GM12878 (cell line): ENCODE results near the gene JAG1. TPM values are rescaled to one million over a fixed set of nuclear protein-coding genes. Genes with fewer than 3 reads are reported as not detected.

Source experiments
- ATAC-seq: fragments of 200-7000 bp; cut with Tn5 transposase; 3 replicates; pipeline ENCODE4 v1.9.1; 2020; ENCODE audit warnings: mild to moderate bottlenecking, moderate library complexity
- BruUV-seq: library from RNA; stranded (reverse); fragments of 400-500 nt; replicated peaks from 2 replicates; lab custom pipeline; 2021; lab: Mats Ljungman, UMichigan
- CTCF ChIA-PET: fragments of 300-600 bp; sonication (Branson Sonifier 250); formaldehyde crosslinking; extraction: SDS; loops from one replicate; lab custom pipeline; 2021; ENCODE audit warnings: inconsistent platforms; lab: Yijun Ruan, JAX
- POLR2A ChIA-PET: fragments of 350-600 bp; formaldehyde crosslinking; extraction: SDS; loops from one replicate; lab custom pipeline; 2021; ENCODE audit warnings: inconsistent platforms; lab: Charles Lee
- RAD21 ChIA-PET: fragments of 300-600 bp; sonication (Branson Sonifier 250); formaldehyde crosslinking; loops from one replicate; lab custom pipeline; 2023; ENCODE audit warnings: antibody characterized with exemption; ENCODE audit not compliant: unreplicated experiment; lab: Charles Lee
- SMC1A ChIA-PET: fragments of 300-600 bp; sonication (Branson Sonifier 250); formaldehyde crosslinking; loops from one replicate; lab custom pipeline; 2023; ENCODE audit not compliant: unreplicated experiment, uncharacterized antibody; lab: Charles Lee
- DNase-seq: peaks from one replicate; pipeline ENCODE4 v3.0.0-alpha.2; 2011; ENCODE audit warnings: low read depth, low spot score
- FAIRE-seq: peaks from 3 replicates; lab custom pipeline; 2011; peaks lifted over from hg19 to GRCh38; lab: Jason Lieb, UNC
- H2AFZ ChIP-seq: 2 replicates; pipeline ENCODE4 v1.6.0; 2011; ENCODE audit warnings: low read depth, low read length, control low read depth; ENCODE audit not compliant: control insufficient read depth
- H3K27ac ChIP-seq: 2 replicates; pipeline ENCODE4 v1.5.1; 2011; ENCODE audit warnings: control low read depth; ENCODE audit not compliant: control insufficient read depth, insufficient read depth
- H3K27me3 ChIP-seq, 2 experiments: replicated peaks in 1 of 2; 2 replicates each; pipeline versions ENCODE4 v1.6.0 to v1.6.1; 2011; ENCODE audit warnings: low read length in 1 of 2; ENCODE audit not compliant: control insufficient read depth in 2 of 2, insufficient read depth in 2 of 2
- H3K36me3 ChIP-seq, 2 experiments: 2 replicates each; pipeline ENCODE4 v1.5.1; 2011; ENCODE audit warnings: low read length in 1 of 2; ENCODE audit not compliant: control insufficient read depth in 2 of 2, insufficient read depth in 2 of 2
- H3K4me1 ChIP-seq: 2 replicates; pipeline ENCODE4 v1.6.1; 2011; ENCODE audit warnings: mild to moderate bottlenecking, low read length, moderate library complexity, mixed read lengths; ENCODE audit not compliant: control insufficient read depth, insufficient read depth
- H3K4me2 ChIP-seq: 2 replicates; pipeline ENCODE4 v1.6.0; 2011; ENCODE audit warnings: control low read depth; ENCODE audit not compliant: control insufficient read depth, insufficient read depth
- H3K4me3 ChIP-seq: fragments of 200-600 bp; sonication (generic); 2 replicates; pipeline ENCODE4 v1.5.1; 2016
- H3K79me2 ChIP-seq: 2 replicates; pipeline ENCODE4 v1.6.0; 2011; ENCODE audit warnings: low read length; ENCODE audit not compliant: control insufficient read depth, insufficient read depth
- H3K9ac ChIP-seq: 2 replicates; pipeline ENCODE4 v1.8.0; 2011; ENCODE audit warnings: low read length, control low read depth, mixed read lengths; ENCODE audit not compliant: control insufficient read depth, insufficient read depth
- H3K9me3 ChIP-seq: replicated peaks from 3 replicates; pipeline ENCODE4 v1.5.1; 2011; ENCODE audit warnings: mild to moderate bottlenecking, low read length; ENCODE audit not compliant: control insufficient read depth, insufficient read depth
- H4K20me1 ChIP-seq: 2 replicates; pipeline ENCODE4 v1.6.0; 2011; ENCODE audit not compliant: control insufficient read depth, insufficient read depth
- DPF2 ChIP-seq: fragments of 450-650 bp; IDR thresholded peaks from 2 replicates; pipeline ENCODE4 v1.6.1; 2017; ENCODE audit warnings: mild to moderate bottlenecking
- EED ChIP-seq: sonication (generic); IDR thresholded peaks from 2 replicates; pipeline ENCODE4 v1.6.1; 2016; ENCODE audit warnings: antibody characterized with exemption, low read depth
- EGR1 ChIP-seq, 2 experiments: IDR thresholded peaks; 1 replicate in 1 of 2; 2 replicates in 1 of 2; pipeline ENCODE4 v1.6.1; 2011 to 2012; ENCODE audit warnings: low read depth in 2 of 2, low read length in 2 of 2, borderline replicate concordance in 1 of 2, mild to moderate bottlenecking in 1 of 2, moderate library complexity in 1 of 2
- EP300 ChIP-seq, 2 experiments: fragments of 150-350 bp in 1 of 2; IDR thresholded peaks; 2 replicates each; pipeline ENCODE4 v1.6.1; 2011 to 2012; ENCODE audit warnings: low read depth in 2 of 2, low read length in 2 of 2, borderline replicate concordance in 1 of 2, improper control_type of control experiment in 1 of 2, inconsistent platforms in 1 of 2; ENCODE audit not compliant: control insufficient read depth in 1 of 2
- JUND ChIP-seq: IDR thresholded peaks from 2 replicates; pipeline ENCODE4 v1.6.1; 2012; ENCODE audit warnings: low read depth, mild to moderate bottlenecking, low read length, improper control_type of control experiment, moderate library complexity
- MXI1 ChIP-seq: fragments of 150-350 bp; IDR thresholded peaks from 2 replicates; pipeline ENCODE4 v1.6.1; 2011; ENCODE audit warnings: low read depth, mild to moderate bottlenecking, inconsistent platforms, low read length, improper control_type of control experiment
- MYB ChIP-seq: fragments of 150-350 bp; IDR thresholded peaks from 2 replicates; pipeline ENCODE4 v1.6.1; 2014; ENCODE audit warnings: mild to moderate bottlenecking, low read depth, low read length, borderline replicate concordance
- TCF7 ChIP-seq: IDR thresholded peaks from 2 replicates; pipeline ENCODE4 v1.6.1; 2014; ENCODE audit warnings: antibody characterized with exemption, borderline replicate concordance
- ZNF274 ChIP-seq: IDR thresholded peaks from one replicate; pipeline ENCODE4 v1.8.0; 2011; ENCODE audit not compliant: insufficient read length, insufficient read depth
- WGBS: methylation state at CpG from one replicate; pipeline ENCODE4 v1.1.6; 2016; ENCODE audit warnings: low lambda C conversion rate; ENCODE audit not compliant: insufficient replicate concordance, insufficient coverage; ENCODE audit errors: missing lambda C conversion rate; 5-methylcytosine and 5-hydroxymethylcytosine counted together
- in situ Hi-C: fragments of 300-500 bp; cut with MboI; formaldehyde crosslinking; loops from 9 replicates; pipeline ENCODE4 v1.14.3; 2018; ENCODE audit warnings: mixed read lengths
- intact Hi-C: fragments of 100-400 bp; cut with micrococcal nuclease; formaldehyde crosslinking; loops from one replicate; pipeline ENCODE4 v1.14.2; 2022; ENCODE audit not compliant: unreplicated experiment
- polyA plus RNA-seq, 11 experiments: library from polyadenylated mRNA; depleted of rRNA in 4 of 11; unstranded in 6 of 11; stranded (reverse) in 5 of 11; fragments of >200 nt; fragmentation: Nextera tagmentation in 4 of 11; fragmentation: Illumina TruSeq in 1 of 11; extraction: Ambion mirVana in 4 of 11; extraction: Trizol in 1 of 11; gene quantifications; 1 replicate in 1 of 11; 2 replicates in 10 of 11; pipeline versions ENCODE4 v1.2.1 to v1.2.3, GENCODE V29; 2011 to 2016; ENCODE audit warnings: inconsistent platforms in 2 of 11, missing spikeins in 2 of 11, low read depth in 1 of 11
- total RNA-seq, 4 experiments: library from RNA; depleted of rRNA in 3 of 4; stranded (reverse); fragments of >200 nt in 3 of 4; fragmentation: Illumina TruSeq in 1 of 4; extraction: Trizol in 1 of 4; gene quantifications; 2 replicates each; pipeline versions ENCODE4 v1.2.1 to v1.2.3, GENCODE V29; 2013 to 2021
- TF ChIP-seq, protein P1 (sequence below): fragments of 450-650 bp; IDR thresholded peaks from 2 replicates; pipeline ENCODE4 v1.6.1; 2017; ENCODE audit warnings: antibody characterized with exemption, mild to moderate bottlenecking, moderate library complexity
- TF ChIP-seq, protein P2 (sequence below): fragments of 150-350 bp; IDR thresholded peaks from 2 replicates; pipeline ENCODE4 v1.6.1; 2016; ENCODE audit warnings: low read depth, low read length
- TF ChIP-seq, protein P3 (sequence below): fragments of 450-650 bp; formaldehyde crosslinking; IDR thresholded peaks from 2 replicates; pipeline ENCODE4 v1.4.0; 2020; ENCODE audit warnings: mild to moderate bottlenecking, moderate library complexity

Gene JAG1
- total and polyA plus RNA-seq, 10 of the 15 experiments (the other 5 are each of a cell fraction or from before 2014, with no cell fraction given): 0.66 to 6.9 (median 1.8) TPM

DNA sequence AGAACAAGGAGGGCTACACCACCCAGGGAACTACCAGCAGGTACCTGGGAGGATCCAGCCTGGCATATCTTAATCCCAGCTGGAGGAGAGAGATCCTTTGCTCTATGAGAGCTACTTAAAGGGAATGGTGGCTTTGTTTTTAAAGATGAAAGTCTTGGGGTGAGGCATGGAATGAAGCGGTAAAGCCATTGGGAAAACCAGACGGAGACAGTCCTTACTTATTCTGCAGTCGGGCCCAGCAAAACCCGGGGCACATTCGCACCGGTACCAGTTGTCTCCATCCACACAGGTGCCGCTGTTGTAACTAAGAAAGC, 30.3 kb downstream of the JAG1 start (continued):
- TF ChIP-seq, protein P1, sequence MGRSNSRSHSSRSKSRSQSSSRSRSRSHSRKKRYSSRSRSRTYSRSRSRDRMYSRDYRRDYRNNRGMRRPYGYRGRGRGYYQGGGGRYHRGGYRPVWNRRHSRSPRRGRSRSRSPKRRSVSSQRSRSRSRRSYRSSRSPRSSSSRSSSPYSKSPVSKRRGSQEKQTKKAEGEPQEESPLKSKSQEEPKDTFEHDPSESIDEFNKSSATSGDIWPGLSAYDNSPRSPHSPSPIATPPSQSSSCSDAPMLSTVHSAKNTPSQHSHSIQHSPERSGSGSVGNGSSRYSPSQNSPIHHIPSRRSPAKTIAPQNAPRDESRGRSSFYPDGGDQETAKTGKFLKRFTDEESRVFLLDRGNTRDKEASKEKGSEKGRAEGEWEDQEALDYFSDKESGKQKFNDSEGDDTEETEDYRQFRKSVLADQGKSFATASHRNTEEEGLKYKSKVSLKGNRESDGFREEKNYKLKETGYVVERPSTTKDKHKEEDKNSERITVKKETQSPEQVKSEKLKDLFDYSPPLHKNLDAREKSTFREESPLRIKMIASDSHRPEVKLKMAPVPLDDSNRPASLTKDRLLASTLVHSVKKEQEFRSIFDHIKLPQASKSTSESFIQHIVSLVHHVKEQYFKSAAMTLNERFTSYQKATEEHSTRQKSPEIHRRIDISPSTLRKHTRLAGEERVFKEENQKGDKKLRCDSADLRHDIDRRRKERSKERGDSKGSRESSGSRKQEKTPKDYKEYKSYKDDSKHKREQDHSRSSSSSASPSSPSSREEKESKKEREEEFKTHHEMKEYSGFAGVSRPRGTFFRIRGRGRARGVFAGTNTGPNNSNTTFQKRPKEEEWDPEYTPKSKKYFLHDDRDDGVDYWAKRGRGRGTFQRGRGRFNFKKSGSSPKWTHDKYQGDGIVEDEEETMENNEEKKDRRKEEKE: no peak
- TF ChIP-seq DPF2: no peak
- TF ChIP-seq EGR1 (IDR thresholded peaks at IDR 0.05; ENCODE audit: borderline replicate concordance in 1 of 2, low read depth in 2 of 2, low read length in 2 of 2): no peak
- TF ChIP-seq MYB: no peak
- TF ChIP-seq MXI1: no peak

DNA sequence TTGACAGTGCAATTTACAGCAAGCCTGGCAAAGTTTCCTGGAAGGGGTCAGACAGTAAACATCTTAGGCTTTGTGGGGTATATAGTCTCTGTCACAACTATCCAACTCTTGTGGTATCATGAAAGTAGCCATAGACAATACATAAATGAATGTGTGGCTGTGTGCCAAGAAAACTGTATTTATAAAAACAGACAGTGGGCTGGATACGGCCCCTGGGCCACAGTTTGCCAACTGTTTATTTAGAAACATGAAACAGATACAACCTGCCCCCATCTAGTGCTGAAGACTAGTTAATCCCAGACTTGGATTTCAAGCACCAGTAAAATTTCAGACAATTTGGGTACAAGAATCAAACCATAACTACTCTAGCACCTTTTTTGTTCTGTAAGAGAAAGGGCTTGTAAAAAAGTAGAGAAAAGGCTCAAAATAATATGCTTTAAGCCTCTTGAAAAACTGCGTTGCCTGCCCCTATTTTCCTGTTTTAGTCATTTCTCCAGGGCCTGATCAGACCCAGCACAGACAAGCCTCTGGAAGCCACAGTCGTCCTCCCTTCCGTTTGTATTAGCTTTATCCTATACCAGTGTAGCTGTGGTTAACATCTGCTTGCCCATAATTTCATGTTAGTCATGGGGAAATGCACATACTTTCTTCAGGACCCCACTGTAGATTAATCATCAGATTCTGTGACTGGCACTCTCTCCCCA, 30.8 kb downstream of the JAG1 start:
- 44% methylated on average over 4 of the region's 4 CpGs for WGBS
- RAD21 ChIA-PET: no interaction called here
- no peaks in the 10 kb centered on the region for H3K9me3 ChIP-seq
- FAIRE-seq: no peak
- no peak for DNase-seq
- CTCF ChIA-PET: no interaction called here
- no peak overlapping the region for H3K4me2 ChIP-seq
- in situ Hi-C loops (no loop called here), intact Hi-C loops (loop anchor here (10.0 kb wide), 1 partner anchor 668 kb away; no protein-coding TSS in a partner anchor)
- no peaks in the 10 kb centered on the region for H3K79me2 ChIP-seq
- ATAC-seq: no peak
- no TSS peak for BruUV-seq
- SMC1A ChIA-PET: no interaction called here
- no peaks in the 10 kb centered on the region for H3K27me3 ChIP-seq
- no peak overlapping the region for H3K9ac ChIP-seq
- H3K4me1 ChIP-seq: peaks cover 14% of the 10 kb centered on the region
- POLR2A ChIA-PET: no interaction called here
- H4K20me1 ChIP-seq: no peaks in the 10 kb centered on the region
- no peak overlapping the region for H3K4me3 ChIP-seq
- no peak overlapping the region for H3K27ac ChIP-seq
- peaks cover 7 to 12% of the 10 kb centered on the region in 2 experiments; a peak in 3 of 4 replicates for H3K36me3 ChIP-seq
- H2AFZ ChIP-seq: no peak overlapping the region
- TF ChIP-seq EP300 (IDR thresholded peaks at IDR 0.05; ENCODE audit: borderline replicate concordance in 1 of 2, control insufficient read depth in 1 of 2, low read depth in 2 of 2, low read length in 2 of 2) (no peak), JUND (no peak), ZNF274 (no peak), TCF7 (no peak), EED (no peak)
- TF ChIP-seq, protein P2, sequence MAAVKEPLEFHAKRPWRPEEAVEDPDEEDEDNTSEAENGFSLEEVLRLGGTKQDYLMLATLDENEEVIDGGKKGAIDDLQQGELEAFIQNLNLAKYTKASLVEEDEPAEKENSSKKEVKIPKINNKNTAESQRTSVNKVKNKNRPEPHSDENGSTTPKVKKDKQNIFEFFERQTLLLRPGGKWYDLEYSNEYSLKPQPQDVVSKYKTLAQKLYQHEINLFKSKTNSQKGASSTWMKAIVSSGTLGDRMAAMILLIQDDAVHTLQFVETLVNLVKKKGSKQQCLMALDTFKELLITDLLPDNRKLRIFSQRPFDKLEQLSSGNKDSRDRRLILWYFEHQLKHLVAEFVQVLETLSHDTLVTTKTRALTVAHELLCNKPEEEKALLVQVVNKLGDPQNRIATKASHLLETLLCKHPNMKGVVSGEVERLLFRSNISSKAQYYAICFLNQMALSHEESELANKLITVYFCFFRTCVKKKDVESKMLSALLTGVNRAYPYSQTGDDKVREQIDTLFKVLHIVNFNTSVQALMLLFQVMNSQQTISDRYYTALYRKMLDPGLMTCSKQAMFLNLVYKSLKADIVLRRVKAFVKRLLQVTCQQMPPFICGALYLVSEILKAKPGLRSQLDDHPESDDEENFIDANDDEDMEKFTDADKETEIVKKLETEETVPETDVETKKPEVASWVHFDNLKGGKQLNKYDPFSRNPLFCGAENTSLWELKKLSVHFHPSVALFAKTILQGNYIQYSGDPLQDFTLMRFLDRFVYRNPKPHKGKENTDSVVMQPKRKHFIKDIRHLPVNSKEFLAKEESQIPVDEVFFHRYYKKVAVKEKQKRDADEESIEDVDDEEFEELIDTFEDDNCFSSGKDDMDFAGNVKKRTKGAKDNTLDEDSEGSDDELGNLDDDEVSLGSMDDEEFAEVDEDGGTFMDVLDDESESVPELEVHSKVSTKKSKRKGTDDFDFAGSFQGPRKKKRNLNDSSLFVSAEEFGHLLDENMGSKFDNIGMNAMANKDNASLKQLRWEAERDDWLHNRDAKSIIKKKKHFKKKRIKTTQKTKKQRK: no peak
- TF ChIP-seq, protein P3, sequence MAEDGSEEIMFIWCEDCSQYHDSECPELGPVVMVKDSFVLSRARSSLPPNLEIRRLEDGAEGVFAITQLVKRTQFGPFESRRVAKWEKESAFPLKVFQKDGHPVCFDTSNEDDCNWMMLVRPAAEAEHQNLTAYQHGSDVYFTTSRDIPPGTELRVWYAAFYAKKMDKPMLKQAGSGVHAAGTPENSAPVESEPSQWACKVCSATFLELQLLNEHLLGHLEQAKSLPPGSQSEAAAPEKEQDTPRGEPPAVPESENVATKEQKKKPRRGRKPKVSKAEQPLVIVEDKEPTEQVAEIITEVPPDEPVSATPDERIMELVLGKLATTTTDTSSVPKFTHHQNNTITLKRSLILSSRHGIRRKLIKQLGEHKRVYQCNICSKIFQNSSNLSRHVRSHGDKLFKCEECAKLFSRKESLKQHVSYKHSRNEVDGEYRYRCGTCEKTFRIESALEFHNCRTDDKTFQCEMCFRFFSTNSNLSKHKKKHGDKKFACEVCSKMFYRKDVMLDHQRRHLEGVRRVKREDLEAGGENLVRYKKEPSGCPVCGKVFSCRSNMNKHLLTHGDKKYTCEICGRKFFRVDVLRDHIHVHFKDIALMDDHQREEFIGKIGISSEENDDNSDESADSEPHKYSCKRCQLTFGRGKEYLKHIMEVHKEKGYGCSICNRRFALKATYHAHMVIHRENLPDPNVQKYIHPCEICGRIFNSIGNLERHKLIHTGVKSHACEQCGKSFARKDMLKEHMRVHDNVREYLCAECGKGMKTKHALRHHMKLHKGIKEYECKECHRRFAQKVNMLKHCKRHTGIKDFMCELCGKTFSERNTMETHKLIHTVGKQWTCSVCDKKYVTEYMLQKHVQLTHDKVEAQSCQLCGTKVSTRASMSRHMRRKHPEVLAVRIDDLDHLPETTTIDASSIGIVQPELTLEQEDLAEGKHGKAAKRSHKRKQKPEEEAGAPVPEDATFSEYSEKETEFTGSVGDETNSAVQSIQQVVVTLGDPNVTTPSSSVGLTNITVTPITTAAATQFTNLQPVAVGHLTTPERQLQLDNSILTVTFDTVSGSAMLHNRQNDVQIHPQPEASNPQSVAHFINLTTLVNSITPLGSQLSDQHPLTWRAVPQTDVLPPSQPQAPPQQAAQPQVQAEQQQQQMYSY (CRISPR knock-in tag): no peak
